Skin of body (tissue), 2 donors: ENCODE measurements around the gene RGSL1. TPM values are rescaled to one million over a fixed set of nuclear protein-coding genes. Genes with fewer than 3 reads are reported as not detected.

Source experiments
- DNase-seq: peaks from one replicate; lab custom pipeline; 2025; lab: John Stamatoyannopoulos, UW
- total RNA-seq: library from RNA; depleted of rRNA; stranded (reverse); fragments of >200 nt; gene quantifications from one replicate; pipeline ENCODE4 v1.2.3, GENCODE V29; 2014

The RGSL1 gene
- total RNA-seq, 1 donor from 2014 or later = not detected

- no peak for DNase-seq
Observed at GRCh38 chr1:182587666-182588499, 137.9 kb downstream of the RGSL1 start.

- peak; percentile 66 for DNase-seq
Observed at GRCh38 chr1:182588500-182589396, 138.8 kb downstream of the RGSL1 start, which contains the start of gene RNASEL. TSS of gene RNASEL (minus strand) at chr1:182589256. CDS start at chr1:182586806, 2,450 bp downstream.

- DNase-seq = no peak
Observed at GRCh38 chr1:182589520-182589919, 139.6 kb downstream of the RGSL1 start.

- no peak for DNase-seq
Observed at GRCh38 chr1:182589931-182590330, 140.0 kb downstream of the RGSL1 start.

GRCh38 chr1:182595641-182596240 is 145.8 kb downstream of the RGSL1 start:
- DNase-seq = peak; percentile 49

- DNase-seq = no peak
Observed at GRCh38 chr1:182596934-182597333, 147.0 kb downstream of the RGSL1 start.

GRCh38 chr1:182598296-182598695 is 148.3 kb downstream of the RGSL1 start:
- no peak for DNase-seq

- no peak for DNase-seq
Observed at GRCh38 chr1:182599339-182599738, 149.4 kb downstream of the RGSL1 start.

- DNase-seq = no peak
Observed at GRCh38 chr1:182600036-182600713, 150.2 kb downstream of the RGSL1 start.

GRCh38 chr1:182600745-182601415 is 150.9 kb downstream of the RGSL1 start:
- DNase-seq = no peak

- DNase-seq = peak; percentile 42
Observed at GRCh38 chr1:182601416-182601786, 151.5 kb downstream of the RGSL1 start.

GRCh38 chr1:182601913-182602312 is 152.0 kb downstream of the RGSL1 start:
- no peak for DNase-seq

- DNase-seq = peak; percentile 15
Observed at GRCh38 chr1:182602935-182603645, 153.1 kb downstream of the RGSL1 start.

- no peak for DNase-seq
Observed at GRCh38 chr1:182603646-182604174, 153.8 kb downstream of the RGSL1 start.

- peak; percentile 81 for DNase-seq
Observed at GRCh38 chr1:182604175-182605164, 154.5 kb downstream of the RGSL1 start, which contains the start of gene RGS16. TSS of gene RGS16 (minus strand) at chr1:182604389. CDS start at chr1:182604259, 130 bp downstream.

GRCh38 chr1:182607566-182607965 is 157.6 kb downstream of the RGSL1 start:
- no peak for DNase-seq

- no peak for DNase-seq
Observed at GRCh38 chr1:182608236-182608635, 158.3 kb downstream of the RGSL1 start.
